Keratinocyte (primary cell): ENCODE results near the gene BCL11B. TPM values are rescaled to one million over a fixed set of nuclear protein-coding genes. Genes with fewer than 3 reads are reported as not detected.

Experiments
- DNase-seq: peaks from one replicate; pipeline ENCODE4 v3.0.0-alpha.2; 2011; ENCODE audit warnings: low read depth, missing footprints, low spot score
- FAIRE-seq: peaks from 2 replicates; lab custom pipeline; 2011; peaks lifted over from hg19 to GRCh38; lab: Jason Lieb, UNC
- H2AFZ ChIP-seq: 2 replicates; pipeline ENCODE4 v1.6.0; 2012; ENCODE audit warnings: low read length, control low read depth, inconsistent platforms; ENCODE audit not compliant: control insufficient read depth
- H3K27ac ChIP-seq: 2 replicates; pipeline ENCODE4 v1.5.1; 2011; ENCODE audit warnings: low read length; ENCODE audit not compliant: control insufficient read depth, insufficient read depth
- H3K27me3 ChIP-seq: 3 replicates; pipeline ENCODE4 v1.6.0; 2011; ENCODE audit warnings: low read length; ENCODE audit not compliant: control insufficient read depth, insufficient read depth; ENCODE audit errors: extremely low read depth
- H3K36me3 ChIP-seq, 2 experiments: 2 replicates in 1 of 2; 3 replicates in 1 of 2; pipeline ENCODE4 v1.5.1; 2011; ENCODE audit warnings: low read length in 2 of 2, mild to moderate bottlenecking in 1 of 2; ENCODE audit not compliant: control insufficient read depth in 2 of 2, insufficient read depth in 2 of 2; ENCODE audit errors: extremely low read depth in 1 of 2
- H3K4me1 ChIP-seq: 3 replicates; pipeline ENCODE4 v1.5.1; 2011; ENCODE audit warnings: low read length; ENCODE audit not compliant: control insufficient read depth, insufficient read depth; ENCODE audit errors: extremely low read depth
- H3K4me2 ChIP-seq: 3 replicates; pipeline ENCODE4 v1.6.0; 2011; ENCODE audit warnings: low read depth, low read length; ENCODE audit not compliant: control insufficient read depth, insufficient read depth; ENCODE audit errors: extremely low read depth
- H3K4me3 ChIP-seq, 3 experiments: fragments of 200-600 bp in 1 of 3; sonication (generic) in 1 of 3; 2 replicates in 2 of 3; 3 replicates in 1 of 3; pipeline ENCODE4 v1.5.1; 2011 to 2016; ENCODE audit warnings: low read length in 3 of 3, mild to moderate bottlenecking in 3 of 3, control low read depth in 2 of 3, inconsistent platforms in 1 of 3, low read depth in 1 of 3, mixed read lengths in 1 of 3, mixed run types in 1 of 3, moderate library complexity in 1 of 3; ENCODE audit not compliant: control insufficient read depth in 2 of 3, insufficient read depth in 2 of 3; ENCODE audit errors: extremely low read depth in 1 of 3
- H3K79me2 ChIP-seq: 2 replicates; pipeline ENCODE4 v1.6.0; 2012; ENCODE audit warnings: low read length; ENCODE audit not compliant: control insufficient read depth, insufficient read depth
- H3K9ac ChIP-seq: 3 replicates; pipeline ENCODE4 v1.6.0; 2011; ENCODE audit warnings: low read length; ENCODE audit not compliant: control insufficient read depth, insufficient read depth; ENCODE audit errors: extremely low read depth
- H3K9me1 ChIP-seq: 3 replicates; pipeline ENCODE4 v1.6.0; 2011; ENCODE audit warnings: low read length; ENCODE audit not compliant: control insufficient read depth, insufficient read depth; ENCODE audit errors: extremely low read depth
- H3K9me3 ChIP-seq: 2 replicates; pipeline ENCODE4 v1.5.1; 2012; ENCODE audit warnings: low read depth, low read length; ENCODE audit not compliant: control insufficient read depth
- H4K20me1 ChIP-seq: 3 replicates; pipeline ENCODE4 v1.6.0; 2011; ENCODE audit warnings: low read length; ENCODE audit not compliant: control insufficient read depth, insufficient read depth; ENCODE audit errors: extremely low read depth
- EZH2 ChIP-seq: IDR thresholded peaks from one replicate; pipeline ENCODE4 v1.6.1; 2012; ENCODE audit warnings: inconsistent platforms, mild to moderate bottlenecking, low read length, moderate library complexity
- dilution Hi-C: fragments of 300-500 bp; cut with MboI; formaldehyde crosslinking; loops from one replicate; pipeline ENCODE4 v1.7.0; 2020; ENCODE audit warnings: low sequenced_read_pairs; ENCODE audit not compliant: extremely low pct_ligation_motif_present
- polyA plus RNA-seq, 5 experiments: library from polyadenylated mRNA; depleted of rRNA in 3 of 5; stranded (reverse) in 3 of 5; stranded (forward) in 1 of 5; unstranded in 1 of 5; fragments of >200 nt; gene quantifications; 1 replicate in 1 of 5; 2 replicates in 3 of 5; 3 replicates in 1 of 5; pipeline versions ENCODE4 v1.2.1 to v1.2.3, GENCODE V29; 2011 to 2012; ENCODE audit warnings: missing spikeins in 2 of 5, low read depth in 1 of 5, low replicate concordance in 1 of 5
- TF ChIP-seq, protein P1 (sequence below), 3 experiments: IDR thresholded peaks in 1 of 3; conservative IDR thresholded peaks in 1 of 3; optimal IDR thresholded peaks in 1 of 3; 2 replicates in 2 of 3; 3 replicates in 1 of 3; pipeline versions ENCODE3 to v1.5.1; 2011; ENCODE audit warnings: low read length in 3 of 3, mild to moderate bottlenecking in 3 of 3, moderate library complexity in 2 of 3, control low read depth in 1 of 3, inconsistent platforms in 1 of 3; ENCODE audit not compliant: insufficient read depth in 2 of 3; ENCODE audit errors: extremely low read depth in 1 of 3

BCL11B gene
- polyA plus RNA-seq, 1 donor (not counting 4 experiments of a cell fraction or from before 2014, with no cell fraction given): 5.2 TPM

DNA sequence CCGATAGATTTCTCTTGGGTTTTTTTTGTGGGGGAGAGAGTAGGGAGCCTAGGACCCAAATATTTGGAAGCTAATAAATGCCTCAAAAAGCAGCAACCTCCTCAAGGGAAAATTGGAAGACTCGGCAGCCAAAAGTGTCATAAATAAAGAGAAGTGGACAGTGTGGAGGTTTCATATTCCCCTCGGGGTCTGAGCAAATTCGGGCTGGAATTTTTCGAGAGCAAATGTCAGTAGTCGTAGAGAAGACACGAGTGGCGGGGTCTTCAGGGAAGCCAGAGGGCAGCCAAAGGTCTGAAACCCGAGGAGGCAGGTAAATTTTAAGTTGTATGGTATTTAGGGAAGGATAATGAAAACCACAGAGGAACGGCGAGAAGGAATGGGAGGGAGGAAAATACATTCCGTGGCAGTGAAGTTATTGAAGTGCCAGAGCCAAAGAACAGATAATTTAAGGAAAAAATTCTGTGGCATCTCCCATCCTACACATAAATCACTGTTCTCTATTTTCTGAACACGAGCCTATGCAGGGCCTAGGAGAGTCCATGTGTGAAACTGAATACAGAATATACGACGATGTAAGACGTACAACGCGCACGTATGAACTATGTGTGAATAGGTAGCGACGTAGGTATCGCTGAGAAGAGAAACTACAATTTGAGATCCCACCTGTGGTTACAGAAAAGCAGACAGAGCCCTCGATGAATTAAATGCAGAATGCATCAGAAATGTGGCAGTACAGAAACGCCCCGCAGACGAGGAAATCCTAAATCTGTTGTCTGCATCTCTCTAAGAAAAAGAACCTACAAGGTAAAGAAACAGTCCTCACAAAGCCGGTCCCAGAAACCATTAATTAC is 12.9 kb downstream of the BCL11B start:
- H3K4me1 ChIP-seq: peaks cover 46% of the 10 kb centered on the region
- peak overlapping the region; percentile 90 for H3K9ac ChIP-seq
- H3K9me3 ChIP-seq: no peaks in the 10 kb centered on the region
- peak overlapping the region; percentile 95 for H3K27ac ChIP-seq
- no peaks in the 10 kb centered on the region for H3K9me1 ChIP-seq
- peaks cover 9 to 25% of the 10 kb centered on the region in 2 experiments for H3K36me3 ChIP-seq
- TF ChIP-seq, protein P1, sequence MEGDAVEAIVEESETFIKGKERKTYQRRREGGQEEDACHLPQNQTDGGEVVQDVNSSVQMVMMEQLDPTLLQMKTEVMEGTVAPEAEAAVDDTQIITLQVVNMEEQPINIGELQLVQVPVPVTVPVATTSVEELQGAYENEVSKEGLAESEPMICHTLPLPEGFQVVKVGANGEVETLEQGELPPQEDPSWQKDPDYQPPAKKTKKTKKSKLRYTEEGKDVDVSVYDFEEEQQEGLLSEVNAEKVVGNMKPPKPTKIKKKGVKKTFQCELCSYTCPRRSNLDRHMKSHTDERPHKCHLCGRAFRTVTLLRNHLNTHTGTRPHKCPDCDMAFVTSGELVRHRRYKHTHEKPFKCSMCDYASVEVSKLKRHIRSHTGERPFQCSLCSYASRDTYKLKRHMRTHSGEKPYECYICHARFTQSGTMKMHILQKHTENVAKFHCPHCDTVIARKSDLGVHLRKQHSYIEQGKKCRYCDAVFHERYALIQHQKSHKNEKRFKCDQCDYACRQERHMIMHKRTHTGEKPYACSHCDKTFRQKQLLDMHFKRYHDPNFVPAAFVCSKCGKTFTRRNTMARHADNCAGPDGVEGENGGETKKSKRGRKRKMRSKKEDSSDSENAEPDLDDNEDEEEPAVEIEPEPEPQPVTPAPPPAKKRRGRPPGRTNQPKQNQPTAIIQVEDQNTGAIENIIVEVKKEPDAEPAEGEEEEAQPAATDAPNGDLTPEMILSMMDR (optimal IDR thresholded peaks at IDR 0.05 in 1 of 3, IDR thresholded peaks at IDR 0.05 in 1 of 3, conservative IDR thresholded peaks at IDR 0.05 in 1 of 3; ENCODE audit: extremely low read depth in 1 of 3, insufficient read depth in 2 of 3, low read length in 3 of 3): no peak
- no peak for TF ChIP-seq EZH2
- H3K79me2 ChIP-seq: peaks cover 98% of the 10 kb centered on the region
- peak overlapping the region; percentile 100 for H3K4me2 ChIP-seq
- no peak for DNase-seq
- FAIRE-seq: peak; percentile 13
- peak overlapping the region; percentile 19 to 89 (median 75) for H3K4me3 ChIP-seq
- dilution Hi-C loops: no loop called here
- no peak overlapping the region for H2AFZ ChIP-seq
- no peaks in the 10 kb centered on the region for H3K27me3 ChIP-seq
- H4K20me1 ChIP-seq: no peaks in the 10 kb centered on the region

DNA sequence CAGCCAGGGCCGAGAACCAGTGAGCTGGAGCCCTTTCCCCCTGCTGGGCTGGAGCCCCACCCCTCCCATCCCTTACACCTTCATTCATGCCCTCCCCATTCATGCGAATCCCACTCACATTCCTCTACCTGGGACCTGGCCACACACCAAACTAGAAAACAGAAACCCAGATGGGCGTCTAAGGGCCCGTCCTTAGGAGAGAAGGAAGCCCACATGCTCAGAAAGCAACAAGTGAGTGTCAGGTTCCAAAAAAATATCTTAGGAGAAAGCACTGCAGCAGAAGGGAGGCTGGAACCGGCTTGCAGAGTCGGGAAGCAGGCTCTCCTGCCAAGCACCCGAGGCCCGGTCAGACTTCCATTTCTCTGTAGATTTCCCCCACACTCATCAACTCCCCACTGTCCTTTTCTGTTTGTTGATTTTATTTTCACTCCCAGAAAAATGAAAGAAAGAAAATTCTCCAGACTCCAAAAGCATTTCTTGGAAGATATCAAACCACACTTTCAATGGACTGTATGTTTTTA is 13.6 kb downstream of the BCL11B start:
- TF ChIP-seq EZH2: no peak
- TF ChIP-seq, protein P1 (optimal IDR thresholded peaks at IDR 0.05 in 1 of 3, IDR thresholded peaks at IDR 0.05 in 1 of 3, conservative IDR thresholded peaks at IDR 0.05 in 1 of 3; ENCODE audit: extremely low read depth in 1 of 3, insufficient read depth in 2 of 3, low read length in 3 of 3): no peak

More for the DNA sequence above, 13.6 kb downstream of the BCL11B start:
- peaks cover 11 to 25% of the 10 kb centered on the region in 2 experiments for H3K36me3 ChIP-seq
- FAIRE-seq (peak; percentile 23), DNase-seq (no peak)
- peak overlapping the region; percentile 95 for H3K27ac ChIP-seq
- peaks cover 98% of the 10 kb centered on the region for H3K79me2 ChIP-seq
- H2AFZ ChIP-seq: no peak overlapping the region
- H3K9ac ChIP-seq: peak overlapping the region; percentile 90
- dilution Hi-C loops: no loop called here
- H3K9me1 ChIP-seq: no peaks in the 10 kb centered on the region
- peak overlapping the region; percentile 9 to 89 (median 75) for H3K4me3 ChIP-seq
- H3K4me1 ChIP-seq: peaks cover 45% of the 10 kb centered on the region
- H3K9me3 ChIP-seq: no peaks in the 10 kb centered on the region
- H4K20me1 ChIP-seq: no peaks in the 10 kb centered on the region
- H3K4me2 ChIP-seq: peak overlapping the region; percentile 100
- H3K27me3 ChIP-seq: no peaks in the 10 kb centered on the region
